HG03025 (cell line): Measurements from ENCODE around the gene EIF3M.

Experiments
- ATAC-seq: cut with Tn5 transposase; IDR thresholded peaks from one replicate; pipeline ENCODE4 v1.9.1; 2021; ENCODE audit warnings: mild to moderate bottlenecking, moderate library complexity; ENCODE audit not compliant: unreplicated experiment, low FRiP score

The EIF3M gene

GRCh38 chr11:32583459-32584271 is at the start of gene EIF3M:
Gene EIF3M (plus strand): TSS chr11:32583831. CDS start chr11:32583888, 57 bp downstream.
- ATAC-seq, result peak; percentile 93

- ATAC-seq, result no peak
These were observed 44.8 kb upstream of the EIF3M start for GRCh38 chr11:32538804-32539203.

GRCh38 chr11:32549611-32550187 is 33.9 kb upstream of the EIF3M start:
- ATAC-seq, result no peak

- ATAC-seq, result no peak
These were observed 33.4 kb upstream of the EIF3M start for GRCh38 chr11:32550207-32550606.

DNA sequence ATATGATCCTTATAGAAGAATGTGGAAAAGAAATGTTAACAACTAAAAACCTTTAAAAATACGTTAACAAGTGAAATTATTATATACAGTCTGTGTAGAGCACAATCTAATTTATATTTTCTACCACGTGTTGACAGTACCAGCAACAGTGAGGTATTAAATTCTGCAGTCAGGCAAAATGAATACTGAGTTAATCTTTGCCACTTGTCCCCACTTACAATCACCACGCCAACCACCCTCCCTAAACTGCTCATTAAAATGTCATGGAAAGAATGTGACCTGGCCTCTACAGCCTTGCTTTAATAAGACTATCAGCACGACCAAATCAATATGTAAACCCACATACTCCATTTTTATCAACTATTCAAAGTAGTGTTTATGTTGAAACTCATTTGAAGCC is 28.5 kb upstream of the EIF3M start:
- ATAC-seq, result no peak

- no peak for ATAC-seq
These were observed 27.7 kb upstream of the EIF3M start for GRCh38 chr11:32555895-32556294.

DNA sequence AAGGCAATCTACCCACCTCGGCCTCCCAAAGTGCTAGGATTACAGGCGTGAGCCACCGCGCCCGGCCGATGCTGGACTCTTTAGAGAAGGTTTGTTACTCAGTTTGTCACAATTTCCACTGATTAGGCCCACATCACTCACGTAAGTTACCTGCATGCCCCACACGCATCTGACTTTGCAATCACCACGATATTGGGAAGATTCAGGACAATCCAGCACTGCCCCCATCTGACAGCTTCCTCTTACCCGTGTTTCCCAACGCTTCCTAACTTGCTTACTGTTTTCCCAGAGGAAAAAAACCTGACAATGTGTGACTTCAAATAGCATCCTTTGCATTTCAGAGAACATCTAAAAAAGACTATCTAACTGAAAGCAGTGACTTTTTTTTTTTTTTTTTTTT is 21.8 kb upstream of the EIF3M start:
- no peak for ATAC-seq

GRCh38 chr11:32562839-32563599 is 20.6 kb upstream of the EIF3M start:
- no peak for ATAC-seq

- ATAC-seq, result no peak
These were observed 20.1 kb upstream of the EIF3M start for GRCh38 chr11:32563600-32563959.

DNA sequence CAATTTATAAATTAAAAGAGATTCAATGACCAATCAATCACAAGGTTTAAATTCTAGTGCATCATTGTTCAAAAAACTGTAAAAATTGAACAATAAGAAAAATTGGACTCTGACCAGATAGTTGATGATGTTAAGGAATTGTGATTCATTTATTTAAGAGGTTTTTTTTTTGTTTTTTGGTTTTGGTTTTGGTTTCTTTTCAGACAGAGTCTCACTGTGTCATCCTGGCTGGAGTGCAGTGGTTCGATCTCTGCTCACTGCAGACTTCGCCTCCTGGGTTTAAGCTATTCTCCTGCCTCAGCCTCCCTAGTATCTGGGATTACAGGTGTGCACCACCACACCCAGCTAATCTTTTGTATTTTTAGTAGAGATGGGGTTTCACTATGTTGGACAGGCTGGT is 17.1 kb upstream of the EIF3M start:
- no peak for ATAC-seq

- ATAC-seq, result no peak
These were observed 16.5 kb upstream of the EIF3M start for GRCh38 chr11:32567154-32567553.

DNA sequence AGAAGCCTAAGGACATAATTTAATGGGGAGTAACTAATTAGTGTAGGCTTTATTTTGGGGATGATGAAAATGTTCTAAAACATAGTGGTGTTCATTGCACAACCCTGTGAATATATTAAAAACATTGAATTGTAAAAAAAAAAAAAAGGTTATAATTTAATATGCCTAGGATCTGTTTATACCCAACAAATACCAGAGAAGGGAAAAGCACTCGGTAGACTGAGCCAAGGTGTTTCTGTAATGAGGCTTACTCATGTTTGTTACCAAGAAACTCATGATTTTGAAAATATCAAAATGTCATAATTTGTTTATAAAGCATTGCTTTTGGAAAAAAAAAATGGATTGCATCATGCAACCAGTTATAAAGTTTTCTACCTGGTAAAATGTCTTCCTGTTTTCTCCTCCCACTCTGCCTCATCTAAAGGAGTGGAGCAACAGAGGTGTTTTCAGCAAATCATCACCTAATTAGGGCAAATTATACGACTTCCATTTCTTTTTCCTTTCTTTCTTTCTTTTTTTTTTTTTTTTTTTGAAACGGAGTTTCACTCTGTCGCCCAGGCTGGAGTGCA is 14.2 kb upstream of the EIF3M start:
- ATAC-seq, result no peak

DNA sequence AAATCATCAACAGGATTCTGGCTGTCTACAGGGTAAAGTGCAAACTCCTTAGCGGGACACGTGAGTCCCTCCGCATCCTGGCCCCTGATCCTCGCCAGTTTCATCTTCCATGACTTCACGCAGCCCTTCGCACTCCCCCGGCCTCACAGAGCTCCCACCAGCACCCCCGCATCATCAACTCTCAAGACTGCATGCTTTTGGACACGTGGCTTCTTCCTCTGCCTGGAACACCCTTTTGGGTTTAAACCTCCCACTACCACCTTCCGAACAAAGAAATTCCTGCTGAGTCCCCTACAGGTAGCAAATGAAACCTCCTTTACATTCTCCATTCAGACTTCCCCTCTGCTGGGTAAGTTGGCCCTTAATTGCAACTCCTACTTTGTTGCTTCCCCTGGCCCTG is 12.6 kb upstream of the EIF3M start:
- ATAC-seq, result no peak

GRCh38 chr11:32573228-32573627 is 10.4 kb upstream of the EIF3M start:
- no peak for ATAC-seq

DNA sequence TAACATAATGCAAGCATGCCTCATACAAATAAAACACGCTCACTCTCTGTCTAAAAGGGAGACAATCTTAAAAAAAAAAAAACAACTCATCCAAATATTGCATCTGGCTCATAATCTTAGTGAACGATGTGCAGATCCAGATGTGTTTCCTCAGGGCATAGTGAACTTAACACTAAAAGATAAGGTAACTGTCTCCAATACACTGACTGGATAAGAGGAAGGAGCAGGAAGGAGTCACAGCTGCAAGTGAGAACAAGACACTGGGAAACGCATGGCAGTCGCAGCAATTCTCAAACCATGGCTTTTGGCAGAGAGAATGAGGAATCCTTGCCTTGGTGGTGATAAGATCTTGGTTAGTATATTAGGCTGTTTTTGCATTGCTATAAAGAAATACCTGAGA is 9.2 kb upstream of the EIF3M start:
- ATAC-seq, result no peak

- ATAC-seq, result no peak
These were observed 8.6 kb upstream of the EIF3M start for GRCh38 chr11:32575070-32575469.

- no peak for ATAC-seq
These were observed 7.2 kb upstream of the EIF3M start for GRCh38 chr11:32576456-32576855.

DNA sequence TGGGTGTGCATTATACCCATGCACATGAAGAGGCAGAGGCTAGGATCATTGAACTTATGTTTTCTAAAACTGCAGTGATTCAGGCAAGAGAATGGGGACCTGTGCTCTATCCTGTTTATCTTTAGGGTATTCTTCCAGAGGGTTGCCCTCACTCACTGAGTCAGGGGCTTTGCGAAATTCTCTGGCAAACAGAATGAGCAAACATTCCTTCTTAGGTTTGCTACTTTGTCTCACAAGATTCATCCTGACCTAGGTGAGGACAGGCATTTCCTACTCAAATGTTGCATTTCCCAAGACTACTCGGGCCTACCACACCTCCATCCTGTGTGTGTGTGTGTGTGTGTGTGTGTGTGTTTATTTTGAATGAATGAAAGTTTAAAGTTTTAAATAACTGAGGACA is 2.7 kb upstream of the EIF3M start:
- no peak for ATAC-seq

GRCh38 chr11:32581556-32581955 is 2.1 kb upstream of the EIF3M start:
- no peak for ATAC-seq

- no peak for ATAC-seq
These were observed 1.3 kb downstream of the EIF3M start for GRCh38 chr11:32584921-32585320.

- ATAC-seq, result no peak
These were observed 3.1 kb downstream of the EIF3M start for GRCh38 chr11:32586576-32587190.
